GM19238 (cell line): ENCODE measurements around the gene LOX.
"Not testable (repeated sequence)": the region's sequence is repeated elsewhere in the genome, so short reads cannot be mapped to it uniquely, and the experiment has no call there.

ENCODE experiments used
- DNase-seq: peaks from one replicate; pipeline ENCODE4 v3.0.0; 2011; ENCODE audit warnings: low spot score; ENCODE audit not compliant: insufficient read length

Gene LOX

GRCh38 chr5:122097391-122097790, 19.3 kb upstream of the LOX start:
- no peak for DNase-seq

GRCh38 chr5:122095158-122095557, 17.1 kb upstream of the LOX start:
- no peak for DNase-seq

- DNase-seq: not testable (repeated sequence)
These were observed 16.2 kb upstream of the LOX start for GRCh38 chr5:122094251-122094650.

- no peak for DNase-seq
These were observed 15.5 kb upstream of the LOX start for GRCh38 chr5:122093415-122094180.

- DNase-seq: no peak
These were observed 14.0 kb upstream of the LOX start for GRCh38 chr5:122091936-122092600.

- DNase-seq: no peak
These were observed 11.3 kb upstream of the LOX start for GRCh38 chr5:122089096-122090013.

GRCh38 chr5:122085041-122085440, 7.0 kb upstream of the LOX start:
- no peak for DNase-seq

GRCh38 chr5:122083535-122083934, 5.5 kb upstream of the LOX start:
- DNase-seq: no peak

GRCh38 chr5:122081541-122081940, 3.5 kb upstream of the LOX start:
- DNase-seq: no peak

GRCh38 chr5:122077366-122078115, 518 bp downstream of the LOX start:
- no peak for DNase-seq

- DNase-seq: peak; percentile 10
These were observed 1.2 kb downstream of the LOX start for GRCh38 chr5:122076669-122077365.

GRCh38 chr5:122076050-122076461, 2.0 kb downstream of the LOX start:
- no peak for DNase-seq

GRCh38 chr5:122073864-122074263, 4.2 kb downstream of the LOX start:
- no peak for DNase-seq

GRCh38 chr5:122073018-122073417, 5.0 kb downstream of the LOX start:
- DNase-seq: no peak

GRCh38 chr5:122067390-122067789, 10.7 kb downstream of the LOX start:
- no peak for DNase-seq

- DNase-seq: no peak
These were observed 13.1 kb downstream of the LOX start for GRCh38 chr5:122064992-122065391.

- DNase-seq: no peak
These were observed 14.2 kb downstream of the LOX start for GRCh38 chr5:122063836-122064235.

- no peak for DNase-seq
These were observed 15.9 kb downstream of the LOX start for GRCh38 chr5:122062205-122062604.

- no peak for DNase-seq
These were observed 21.1 kb downstream of the LOX start for GRCh38 chr5:122056913-122057312.

- DNase-seq: no peak
These were observed 23.8 kb downstream of the LOX start for GRCh38 chr5:122054266-122054665.
